Hippocampal formation (tissue), 2 donors: ENCODE results near the gene TKT.

Experiments
- DNase-seq, 2 donors: peaks; one replicate each; lab custom pipeline; 2025; lab: John Stamatoyannopoulos, UW

Gene TKT

GRCh38 chr3:53181024-53181371 is 74.8 kb downstream of the TKT start:
- DNase-seq: no peak

GRCh38 chr3:53180305-53181023 is 75.4 kb downstream of the TKT start:
- peak in 1 of 2 donors; percentile 19 for DNase-seq

- DNase-seq: no peak
Measured at GRCh38 chr3:53179580-53179979, 76.2 kb downstream of the TKT start.

GRCh38 chr3:53178246-53178645 is 77.6 kb downstream of the TKT start:
- no peak for DNase-seq

GRCh38 chr3:53175613-53176540 is 79.9 kb downstream of the TKT start:
- DNase-seq: no peak
